Endodermal cell (in vitro differentiated cells): ENCODE results near the gene ZBTB42. TPM values are rescaled to one million over a fixed set of nuclear protein-coding genes. Genes with fewer than 3 reads are reported as not detected.
A peak's percentile ranks its signal among the peaks of the same experiment; 100 is the strongest.

Source experiments
- DNase-seq: peaks from one replicate; pipeline ENCODE4 v3.0.0-alpha.2; 2017
- H3K27ac ChIP-seq: 2 replicates; pipeline ENCODE4 v1.5.1; 2013; ENCODE audit warnings: mild to moderate bottlenecking, low read depth, low read length, moderate library complexity
- H3K27me3 ChIP-seq: 2 replicates; pipeline ENCODE4 v1.6.1; 2013; ENCODE audit warnings: mild to moderate bottlenecking, low read length, moderate library complexity; ENCODE audit not compliant: insufficient read depth, control insufficient read depth, poor library complexity, severe bottlenecking
- H3K36me3 ChIP-seq: 2 replicates; pipeline ENCODE4 v1.7.0; 2013; ENCODE audit warnings: mild to moderate bottlenecking, low read length, moderate library complexity; ENCODE audit not compliant: control insufficient read depth, insufficient read depth
- H3K4me1 ChIP-seq: one replicate; pipeline ENCODE4 v1.7.0; 2013; ENCODE audit warnings: low read length; ENCODE audit not compliant: control insufficient read depth, insufficient read depth
- H3K4me3 ChIP-seq: 2 replicates; pipeline ENCODE4 v1.5.1; 2013; ENCODE audit warnings: mild to moderate bottlenecking, low read length, moderate library complexity
- H3K9ac ChIP-seq: 2 replicates; pipeline ENCODE4 v1.6.1; 2013; ENCODE audit warnings: mild to moderate bottlenecking, low read length, moderate library complexity; ENCODE audit not compliant: poor library complexity, severe bottlenecking; ENCODE audit errors: extremely low read depth
- H3K9me3 ChIP-seq: 2 replicates; pipeline ENCODE4 v1.6.1; 2013; ENCODE audit warnings: mild to moderate bottlenecking, low read length, moderate library complexity; ENCODE audit not compliant: control insufficient read depth
- H3K27ac Mint-ChIP-seq: 2 replicates; pipeline ENCODE4 v1.8.0; 2020; ENCODE audit warnings: mixed read lengths
- H3K27me3 Mint-ChIP-seq: 2 replicates; pipeline ENCODE4 v1.8.0; 2021; ENCODE audit warnings: mild to moderate bottlenecking, mixed read lengths; ENCODE audit not compliant: insufficient read depth
- H3K36me3 Mint-ChIP-seq: 2 replicates; pipeline ENCODE4 v1.8.0; 2020; ENCODE audit warnings: low read depth, mixed read lengths
- H3K4me1 Mint-ChIP-seq: 2 replicates; pipeline ENCODE4 v1.8.0; 2020; ENCODE audit warnings: mixed read lengths
- H3K4me3 Mint-ChIP-seq: 2 replicates; pipeline ENCODE4 v1.8.0; 2020; ENCODE audit warnings: mild to moderate bottlenecking, moderate library complexity, mixed read lengths
- H3K9me3 Mint-ChIP-seq: 2 replicates; pipeline ENCODE4 v1.8.0; 2020; ENCODE audit warnings: mild to moderate bottlenecking, mixed read lengths
- WGBS, 2 experiments: methylation state at CpG; one replicate each; pipeline versions ENCODE4 v1.1.5 to v1.1.7; 2013; ENCODE audit warnings: missing lambda C conversion rate in 2 of 2, mixed read lengths in 1 of 2; ENCODE audit not compliant: insufficient coverage in 1 of 2, insufficient read length in 1 of 2; 5-methylcytosine and 5-hydroxymethylcytosine counted together
- total RNA-seq, 2 donors: library from RNA; stranded (reverse); fragmentation: NEBNext Ultra II Directional in 1 of 2; extraction: Animal tissue kit (Norgen Biotek cat#: 25700) in 1 of 2; gene quantifications; 2 replicates in 1 of 2; 3 replicates in 1 of 2; pipeline ENCODE4 v1.2.1, GENCODE V29; 2021
- TF ChIP-seq, protein P1 (sequence below): fragments of 200-600 bp; sonication (generic); conservative IDR thresholded peaks from 2 replicates; pipeline ENCODE4 v1.5.0; 2021; ENCODE audit warnings: antibody characterized with exemption, mild to moderate bottlenecking

ZBTB42 gene
- total RNA-seq, 2 donors from 2014 or later, result 7.7 to 8.4 TPM

- peak overlapping the region; percentile 78 for H3K4me3 Mint-ChIP-seq
- TF ChIP-seq, protein P1, sequence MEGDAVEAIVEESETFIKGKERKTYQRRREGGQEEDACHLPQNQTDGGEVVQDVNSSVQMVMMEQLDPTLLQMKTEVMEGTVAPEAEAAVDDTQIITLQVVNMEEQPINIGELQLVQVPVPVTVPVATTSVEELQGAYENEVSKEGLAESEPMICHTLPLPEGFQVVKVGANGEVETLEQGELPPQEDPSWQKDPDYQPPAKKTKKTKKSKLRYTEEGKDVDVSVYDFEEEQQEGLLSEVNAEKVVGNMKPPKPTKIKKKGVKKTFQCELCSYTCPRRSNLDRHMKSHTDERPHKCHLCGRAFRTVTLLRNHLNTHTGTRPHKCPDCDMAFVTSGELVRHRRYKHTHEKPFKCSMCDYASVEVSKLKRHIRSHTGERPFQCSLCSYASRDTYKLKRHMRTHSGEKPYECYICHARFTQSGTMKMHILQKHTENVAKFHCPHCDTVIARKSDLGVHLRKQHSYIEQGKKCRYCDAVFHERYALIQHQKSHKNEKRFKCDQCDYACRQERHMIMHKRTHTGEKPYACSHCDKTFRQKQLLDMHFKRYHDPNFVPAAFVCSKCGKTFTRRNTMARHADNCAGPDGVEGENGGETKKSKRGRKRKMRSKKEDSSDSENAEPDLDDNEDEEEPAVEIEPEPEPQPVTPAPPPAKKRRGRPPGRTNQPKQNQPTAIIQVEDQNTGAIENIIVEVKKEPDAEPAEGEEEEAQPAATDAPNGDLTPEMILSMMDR, result no peak
- no peak for DNase-seq
- 78 to 83% methylated on average over 11 to 16 of the region's 16 CpGs for WGBS, 2 experiments
- Histone ChIP-seq H3K9me3 (no peaks in the 10 kb centered on the region), H3K36me3 (no peaks in the 10 kb centered on the region), H3K4me1 (peaks cover 19% of the 10 kb centered on the region), H3K27me3 (peaks cover 16% of the 10 kb centered on the region), H3K9ac (no peak overlapping the region), H3K4me3 (no peak overlapping the region), H3K27ac (no peak overlapping the region)
- peaks cover 5% of the 10 kb centered on the region for H3K36me3 Mint-ChIP-seq
- peaks cover 27% of the 10 kb centered on the region for H3K4me1 Mint-ChIP-seq
- H3K27ac Mint-ChIP-seq, result no peak overlapping the region
- peaks cover 41% of the 10 kb centered on the region for H3K27me3 Mint-ChIP-seq
- H3K9me3 Mint-ChIP-seq, result no peaks in the 10 kb centered on the region
Measured at GRCh38 chr14:104798300-104799243, 2.3 kb upstream of the ZBTB42 start.

DNA sequence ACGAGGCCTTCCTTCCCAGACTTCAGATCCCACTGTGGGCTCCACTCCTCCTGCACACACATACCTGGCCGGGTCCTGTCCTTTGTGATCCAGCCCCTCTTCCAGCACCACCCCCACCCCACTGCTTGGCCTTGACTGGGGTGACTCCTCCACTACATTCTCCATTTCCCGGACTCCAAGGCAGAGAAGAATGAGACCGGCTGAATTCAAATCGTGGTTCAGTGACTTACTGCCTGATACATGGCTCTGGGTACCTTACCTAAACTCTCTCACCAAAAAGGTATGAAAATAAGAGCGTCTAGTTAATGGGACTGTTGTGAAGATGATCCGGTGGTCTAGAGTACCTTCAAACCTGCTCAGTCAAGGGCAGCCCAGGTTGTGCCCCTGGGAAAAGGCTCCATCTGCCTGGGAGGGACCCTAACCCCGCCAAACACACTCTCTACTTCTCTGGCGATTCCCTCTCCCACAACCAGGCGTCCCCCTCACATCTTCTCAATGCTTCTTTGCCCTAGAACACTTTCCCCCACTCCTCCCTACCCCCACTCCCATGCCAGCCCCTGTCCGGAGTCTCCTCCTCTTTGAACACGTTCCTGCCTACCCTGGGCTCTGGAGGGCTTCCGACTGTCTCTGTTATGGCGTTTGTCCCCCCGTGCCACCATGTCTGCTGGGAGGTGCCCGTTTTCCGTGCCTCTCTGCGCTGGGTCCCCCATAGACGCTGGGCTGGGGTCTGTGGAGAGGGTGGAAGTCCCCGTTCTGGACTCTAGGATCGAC, 1.5 kb upstream of the ZBTB42 start:
- no peaks in the 10 kb centered on the region for H3K36me3 ChIP-seq
- H3K9ac ChIP-seq, result peak overlapping the region; percentile 48
- peak overlapping the region; percentile 90 for H3K4me3 ChIP-seq
- Mint-ChIP-seq H3K36me3 (peaks cover 3% of the 10 kb centered on the region), H3K4me1 (peaks cover 18% of the 10 kb centered on the region), H3K27me3 (peaks cover 41% of the 10 kb centered on the region), H3K4me3 (peak overlapping the region; percentile 78), H3K9me3 (no peaks in the 10 kb centered on the region), H3K27ac (peak overlapping the region; percentile 93)
- H3K27ac ChIP-seq, result no peak overlapping the region
- TF ChIP-seq, protein P1, result peak; percentile 66
- WGBS, 2 experiments, result 18 to 23% methylated on average over 8 to 21 of the region's 21 CpGs
- H3K27me3 ChIP-seq, result peaks cover 16% of the 10 kb centered on the region
- H3K4me1 ChIP-seq, result peaks cover 12% of the 10 kb centered on the region
- peak; percentile 86 for DNase-seq
- no peaks in the 10 kb centered on the region for H3K9me3 ChIP-seq

DNA sequence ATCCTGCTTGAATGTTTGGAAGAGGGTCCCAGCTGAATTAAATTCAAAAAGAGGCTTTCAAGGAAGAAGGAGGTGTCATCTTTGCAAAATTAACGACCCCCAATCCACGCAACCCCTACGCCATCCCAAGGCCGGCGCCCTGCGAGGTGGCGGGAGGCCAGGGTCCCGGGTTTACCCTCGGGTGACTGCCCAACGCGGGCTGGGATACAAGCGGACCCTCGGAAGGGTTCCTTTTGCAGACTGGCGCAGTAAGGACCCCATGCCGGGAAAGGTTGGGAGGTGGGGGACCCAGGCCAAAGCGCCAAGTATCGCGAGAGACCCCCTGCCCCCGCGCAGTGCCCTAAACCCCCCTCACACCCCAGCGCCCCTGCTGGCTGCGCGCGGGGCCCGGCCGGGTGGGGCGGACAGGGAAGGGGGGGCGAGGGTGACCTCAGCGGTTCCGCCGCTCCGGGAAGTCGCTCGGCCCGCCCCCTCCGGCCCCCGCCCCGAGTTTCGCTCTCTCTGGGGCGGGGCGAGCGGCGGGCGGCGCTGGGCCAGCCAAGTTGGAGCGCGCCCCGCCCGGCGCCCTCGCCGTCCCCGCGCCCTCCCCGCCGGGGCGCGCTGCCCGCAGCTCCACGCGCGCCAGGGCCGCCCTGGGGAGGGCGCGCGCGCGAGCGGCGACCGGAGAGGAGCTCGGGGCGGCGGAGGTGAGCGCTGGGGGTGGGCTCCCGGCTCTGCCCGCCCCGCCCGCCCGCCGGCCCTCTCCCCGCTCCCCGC, 708 bp upstream of the ZBTB42 start:
- Mint-ChIP-seq H3K27me3 (peaks cover 41% of the 10 kb centered on the region), H3K4me3 (peak overlapping the region; percentile 78), H3K9me3 (no peaks in the 10 kb centered on the region), H3K36me3 (peaks cover 3% of the 10 kb centered on the region), H3K27ac (peak overlapping the region; percentile 93), H3K4me1 (peaks cover 17% of the 10 kb centered on the region)
- DNase-seq, result peak; percentile 88
- H3K27ac ChIP-seq, result no peak overlapping the region
- peaks cover 12% of the 10 kb centered on the region for H3K4me1 ChIP-seq
- TF ChIP-seq, protein P1, result peak; percentile 59
- no peaks in the 10 kb centered on the region for H3K36me3 ChIP-seq
- 0 to 1% methylated on average over 10 to 81 of the region's 83 CpGs for WGBS, 2 experiments
- no peaks in the 10 kb centered on the region for H3K9me3 ChIP-seq
- peaks cover 16% of the 10 kb centered on the region for H3K27me3 ChIP-seq
- peak overlapping the region; percentile 48 for H3K9ac ChIP-seq
- H3K4me3 ChIP-seq, result peak overlapping the region; percentile 90
